ENCODE results near the gene DEUP1.

DEUP1 gene

DNA sequence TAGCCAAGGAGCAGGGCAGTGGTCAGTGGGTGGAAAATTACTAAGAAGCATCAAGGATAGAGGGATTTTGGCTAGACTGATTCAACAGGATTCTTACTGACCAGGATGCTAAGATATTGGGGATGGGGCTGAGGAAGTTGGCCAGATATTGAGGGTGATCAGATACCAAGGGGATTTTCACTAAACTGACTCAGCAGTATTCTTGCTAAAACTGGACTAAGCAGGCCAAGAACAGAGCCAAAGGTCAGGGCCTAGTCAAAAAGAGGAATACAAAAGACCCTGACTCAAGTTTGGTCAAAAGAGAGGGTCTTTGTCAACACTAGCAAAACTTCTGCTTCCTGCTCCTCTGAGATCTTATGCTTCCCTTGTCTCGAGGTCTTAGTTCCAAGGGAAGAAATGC is 38.6 kb upstream of the DEUP1 start:
- TF ChIP-seq, protein P1, sequence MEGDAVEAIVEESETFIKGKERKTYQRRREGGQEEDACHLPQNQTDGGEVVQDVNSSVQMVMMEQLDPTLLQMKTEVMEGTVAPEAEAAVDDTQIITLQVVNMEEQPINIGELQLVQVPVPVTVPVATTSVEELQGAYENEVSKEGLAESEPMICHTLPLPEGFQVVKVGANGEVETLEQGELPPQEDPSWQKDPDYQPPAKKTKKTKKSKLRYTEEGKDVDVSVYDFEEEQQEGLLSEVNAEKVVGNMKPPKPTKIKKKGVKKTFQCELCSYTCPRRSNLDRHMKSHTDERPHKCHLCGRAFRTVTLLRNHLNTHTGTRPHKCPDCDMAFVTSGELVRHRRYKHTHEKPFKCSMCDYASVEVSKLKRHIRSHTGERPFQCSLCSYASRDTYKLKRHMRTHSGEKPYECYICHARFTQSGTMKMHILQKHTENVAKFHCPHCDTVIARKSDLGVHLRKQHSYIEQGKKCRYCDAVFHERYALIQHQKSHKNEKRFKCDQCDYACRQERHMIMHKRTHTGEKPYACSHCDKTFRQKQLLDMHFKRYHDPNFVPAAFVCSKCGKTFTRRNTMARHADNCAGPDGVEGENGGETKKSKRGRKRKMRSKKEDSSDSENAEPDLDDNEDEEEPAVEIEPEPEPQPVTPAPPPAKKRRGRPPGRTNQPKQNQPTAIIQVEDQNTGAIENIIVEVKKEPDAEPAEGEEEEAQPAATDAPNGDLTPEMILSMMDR (IDR thresholded peaks at IDR 0.05), result no peak

DNA sequence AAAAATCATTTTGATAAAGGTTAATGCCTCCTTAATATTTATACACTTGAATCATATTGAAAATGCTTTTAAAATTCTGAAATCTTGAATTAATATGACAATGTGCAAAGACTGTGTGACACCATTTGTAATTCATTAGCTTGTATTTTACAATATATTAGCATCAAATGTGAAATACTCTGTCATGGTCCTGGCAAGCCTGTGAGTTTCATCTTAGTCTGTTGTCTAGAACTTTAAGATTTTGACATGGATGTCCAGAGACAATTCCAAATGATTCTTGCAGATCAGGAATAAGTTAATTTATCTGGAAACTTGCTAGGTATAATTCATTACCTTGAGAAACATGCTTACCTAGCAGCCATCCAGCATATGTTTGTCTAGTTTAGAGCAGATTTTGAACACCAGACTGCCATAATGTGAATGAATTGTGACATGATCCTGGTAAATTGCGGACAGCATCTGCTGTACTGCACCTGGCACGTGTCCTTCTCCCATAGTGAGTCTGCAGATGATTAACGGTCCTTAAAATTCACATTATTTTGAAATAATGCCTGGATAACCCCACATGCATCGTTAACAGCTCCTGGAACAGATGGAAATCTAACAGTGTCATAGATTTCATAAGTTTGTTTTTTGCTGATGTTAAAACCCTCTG is 34.5 kb upstream of the DEUP1 start:
- TF ChIP-seq, protein P1 (IDR thresholded peaks at IDR 0.05), result no peak

DNA sequence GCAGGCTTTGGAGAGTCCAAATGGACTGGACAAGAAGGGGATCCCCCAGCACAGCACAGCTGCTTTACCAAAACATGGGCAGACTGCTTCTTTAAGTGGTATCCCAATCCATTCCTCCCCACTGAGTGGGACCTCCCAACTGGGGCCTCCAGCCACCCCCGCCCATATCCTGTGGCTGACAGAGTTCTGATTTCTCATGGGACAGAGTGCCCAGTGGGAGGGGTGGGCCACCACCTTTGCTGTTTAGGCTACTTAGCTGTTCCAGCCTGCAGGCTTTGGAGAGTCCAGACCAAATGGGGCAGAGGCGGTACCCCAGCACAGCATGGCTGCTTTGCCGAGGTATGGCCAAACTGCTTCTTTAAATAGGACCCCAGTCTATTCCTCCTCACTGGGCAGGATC is 26.9 kb upstream of the DEUP1 start:
- TF ChIP-seq, protein P1 (IDR thresholded peaks at IDR 0.05), result no peak

DNA sequence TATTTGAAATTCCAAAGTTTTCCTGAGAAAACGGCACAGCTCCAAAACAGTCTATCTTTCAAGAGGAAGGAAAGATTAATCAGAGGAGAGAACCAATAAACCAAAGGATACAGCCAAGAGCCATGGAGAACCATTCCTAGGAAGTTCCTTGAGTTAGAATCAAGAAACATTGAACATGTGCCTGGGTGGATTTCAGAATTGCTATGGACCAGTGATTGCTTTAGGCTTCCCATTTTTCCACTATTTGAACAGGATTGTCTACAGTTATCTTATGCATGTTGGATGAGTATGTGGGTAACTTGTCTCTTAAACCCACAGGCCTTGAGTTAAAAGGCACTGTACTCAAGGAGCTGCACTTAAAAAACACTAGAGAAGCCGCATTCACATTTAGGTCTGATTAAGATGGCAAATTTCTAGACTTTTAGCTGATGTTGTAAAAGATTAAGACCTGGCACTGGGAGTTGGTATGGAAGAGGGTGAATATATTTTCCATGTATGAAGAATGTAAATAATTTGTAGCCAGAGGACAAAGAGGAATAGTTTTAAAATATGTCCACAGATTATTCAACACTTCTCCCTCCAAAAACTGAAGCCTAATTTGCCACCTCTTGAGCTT is 11.2 kb upstream of the DEUP1 start:
- TF ChIP-seq, protein P1 (IDR thresholded peaks at IDR 0.05), result no peak

DNA sequence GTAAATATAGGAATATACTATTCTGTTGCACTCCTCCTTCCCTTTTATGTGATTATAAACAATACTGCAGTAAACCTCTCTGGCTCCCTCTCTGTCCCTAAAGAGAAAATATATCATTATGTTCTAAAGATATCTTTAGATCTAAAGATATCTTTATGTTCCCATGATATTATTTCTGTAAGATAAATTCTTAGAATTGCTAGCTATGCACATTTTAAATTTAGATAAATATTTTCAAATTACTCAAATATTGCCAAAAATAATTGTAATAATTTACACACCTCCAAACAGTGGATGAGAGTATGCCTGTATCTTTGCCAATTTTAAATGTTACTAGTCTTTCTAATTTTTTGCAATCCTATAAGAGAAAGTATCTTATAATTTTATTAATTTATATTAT is 10.3 kb upstream of the DEUP1 start:
- TF ChIP-seq, protein P1 (IDR thresholded peaks at IDR 0.05), result no peak

DNA sequence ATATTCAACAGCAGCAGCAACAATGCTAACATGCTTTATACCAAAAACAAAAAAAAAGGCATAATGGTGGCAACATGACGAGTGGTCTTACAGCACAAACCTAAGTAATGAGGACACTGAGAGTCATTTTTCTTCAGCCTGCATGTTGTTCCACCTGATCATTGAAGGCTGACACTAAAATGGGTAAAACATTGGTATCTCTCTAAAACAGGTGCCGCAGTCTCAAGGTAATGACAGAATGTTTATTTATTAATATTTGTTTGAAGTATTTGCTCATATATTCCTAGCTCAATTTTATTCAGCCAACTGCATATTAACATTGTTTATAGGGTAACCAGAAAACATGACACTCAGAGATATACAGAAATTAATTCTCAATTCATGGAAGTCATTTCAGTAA is 8.3 kb upstream of the DEUP1 start:
- TF ChIP-seq, protein P1 (IDR thresholded peaks at IDR 0.05), result no peak

DNA sequence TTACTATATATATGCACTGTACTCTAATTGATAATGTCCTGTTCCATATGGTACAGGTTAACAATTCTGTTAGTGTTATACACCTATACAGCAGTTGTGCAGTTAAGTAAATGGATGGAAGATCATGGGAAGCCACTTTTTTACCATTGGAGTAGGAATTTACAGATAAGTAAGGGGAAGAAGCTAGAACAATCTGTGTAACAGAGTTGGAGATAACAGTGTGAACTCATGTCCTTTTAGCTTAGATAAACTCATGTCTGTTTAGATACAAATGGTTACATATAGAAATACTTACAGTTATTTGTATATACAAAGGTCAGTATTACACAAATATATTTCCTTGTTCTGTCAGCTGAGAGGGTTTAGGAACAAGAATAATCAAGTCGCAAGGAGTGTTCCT is 6.8 kb upstream of the DEUP1 start:
- TF ChIP-seq, protein P1 (IDR thresholded peaks at IDR 0.05), result no peak

Measured in LNCAP (cell line).